ENCODE results near the gene HIF1AN. TPM values are rescaled to one million over a fixed set of nuclear protein-coding genes. Genes with fewer than 3 reads are reported as not detected.
A peak's percentile ranks its signal among the peaks of the same experiment; 100 is the strongest.

The HIF1AN gene
- total RNA-seq, 1 donor from 2014 or later: 67.3 TPM

DNA sequence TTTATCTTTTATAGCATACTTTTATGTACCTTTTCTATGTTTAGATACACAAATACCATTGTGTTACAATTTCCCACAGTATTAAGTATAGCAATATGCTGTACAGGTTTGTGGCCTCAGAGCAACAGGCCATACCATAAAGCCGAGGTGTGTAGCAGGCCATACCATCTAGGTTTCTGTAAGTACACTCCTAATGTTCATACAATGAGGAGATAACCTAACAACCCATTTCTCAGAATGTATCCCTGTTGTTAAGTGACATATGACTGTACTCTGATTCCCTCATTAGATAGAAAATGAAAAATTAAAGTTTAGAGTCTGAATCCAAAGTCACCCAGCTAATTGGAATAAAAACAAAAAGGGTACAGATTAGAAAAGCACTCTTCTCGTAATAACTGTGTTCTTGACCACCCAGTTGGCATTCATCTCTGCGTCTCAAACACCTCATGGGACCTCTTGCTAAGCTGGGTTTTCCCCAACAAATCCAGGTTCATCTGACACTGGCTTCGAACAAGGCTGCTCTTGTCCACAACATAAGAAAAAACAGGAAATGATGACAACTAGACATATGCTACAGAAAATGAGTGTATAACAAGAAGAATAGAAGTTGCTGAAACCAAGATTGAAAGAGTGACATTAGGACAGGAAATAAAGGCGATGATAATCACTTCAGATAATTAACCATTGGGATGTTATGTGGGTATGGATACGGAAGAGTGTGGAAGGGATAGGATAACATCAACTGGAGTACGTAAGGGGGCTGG, 7.4 kb upstream of the HIF1AN start:
- H3K27me3 Mint-ChIP-seq: no peaks in the 10 kb centered on the region
- TF ChIP-seq, protein P1, sequence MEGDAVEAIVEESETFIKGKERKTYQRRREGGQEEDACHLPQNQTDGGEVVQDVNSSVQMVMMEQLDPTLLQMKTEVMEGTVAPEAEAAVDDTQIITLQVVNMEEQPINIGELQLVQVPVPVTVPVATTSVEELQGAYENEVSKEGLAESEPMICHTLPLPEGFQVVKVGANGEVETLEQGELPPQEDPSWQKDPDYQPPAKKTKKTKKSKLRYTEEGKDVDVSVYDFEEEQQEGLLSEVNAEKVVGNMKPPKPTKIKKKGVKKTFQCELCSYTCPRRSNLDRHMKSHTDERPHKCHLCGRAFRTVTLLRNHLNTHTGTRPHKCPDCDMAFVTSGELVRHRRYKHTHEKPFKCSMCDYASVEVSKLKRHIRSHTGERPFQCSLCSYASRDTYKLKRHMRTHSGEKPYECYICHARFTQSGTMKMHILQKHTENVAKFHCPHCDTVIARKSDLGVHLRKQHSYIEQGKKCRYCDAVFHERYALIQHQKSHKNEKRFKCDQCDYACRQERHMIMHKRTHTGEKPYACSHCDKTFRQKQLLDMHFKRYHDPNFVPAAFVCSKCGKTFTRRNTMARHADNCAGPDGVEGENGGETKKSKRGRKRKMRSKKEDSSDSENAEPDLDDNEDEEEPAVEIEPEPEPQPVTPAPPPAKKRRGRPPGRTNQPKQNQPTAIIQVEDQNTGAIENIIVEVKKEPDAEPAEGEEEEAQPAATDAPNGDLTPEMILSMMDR (IDR thresholded peaks at IDR 0.05; ENCODE audit: unreplicated experiment): no peak
- DNase-seq (ENCODE audit: low spot score, unreplicated experiment): no peak
- H3K4me3 Mint-ChIP-seq (ENCODE audit: low read depth): peak overlapping the region; percentile 99
- H3K36me3 Mint-ChIP-seq (ENCODE audit: insufficient read depth): peaks cover 13% of the 10 kb centered on the region
- no peak overlapping the region for H3K27ac Mint-ChIP-seq
- H3K9me3 Mint-ChIP-seq (ENCODE audit: low read depth): no peaks in the 10 kb centered on the region
- peaks cover 16% of the 10 kb centered on the region for H3K4me1 Mint-ChIP-seq (ENCODE audit: low read depth)

DNA sequence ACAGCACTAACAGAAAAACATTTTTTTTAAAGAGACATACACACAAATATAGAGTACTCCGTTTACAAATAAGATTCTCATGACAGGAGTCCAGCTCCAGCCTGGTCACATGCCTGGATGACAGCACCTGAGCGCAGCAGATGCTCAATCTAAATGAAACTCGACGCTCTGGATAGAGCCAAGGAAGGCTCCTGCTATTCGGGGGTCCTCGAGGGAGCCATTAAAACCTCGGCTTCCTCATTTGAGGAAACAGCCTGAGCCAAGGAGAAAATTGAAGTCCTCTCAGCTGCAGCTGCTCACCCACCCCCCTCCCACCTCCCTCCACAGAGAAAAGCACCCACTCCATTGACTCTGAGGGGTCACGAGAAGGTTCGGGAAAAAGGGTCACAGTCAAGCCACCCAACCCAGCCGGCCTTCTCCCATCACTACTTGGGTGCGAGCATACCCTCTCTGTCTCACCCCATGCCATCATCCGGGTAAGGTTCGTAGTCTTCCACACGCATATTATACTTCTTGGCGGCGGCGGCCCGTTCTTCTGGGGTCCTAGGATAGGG, 6.7 kb upstream of the HIF1AN start:
- Mint-ChIP-seq H3K27me3 (no peaks in the 10 kb centered on the region), H3K9me3 (ENCODE audit: low read depth) (no peaks in the 10 kb centered on the region), H3K27ac (peak overlapping the region; percentile 95), H3K4me1 (ENCODE audit: low read depth) (peaks cover 16% of the 10 kb centered on the region), H3K36me3 (ENCODE audit: insufficient read depth) (peaks cover 9% of the 10 kb centered on the region), H3K4me3 (ENCODE audit: low read depth) (peak overlapping the region; percentile 99)
- no peak for DNase-seq (ENCODE audit: low spot score, unreplicated experiment)
- TF ChIP-seq, protein P1 (IDR thresholded peaks at IDR 0.05; ENCODE audit: unreplicated experiment): no peak

DNA sequence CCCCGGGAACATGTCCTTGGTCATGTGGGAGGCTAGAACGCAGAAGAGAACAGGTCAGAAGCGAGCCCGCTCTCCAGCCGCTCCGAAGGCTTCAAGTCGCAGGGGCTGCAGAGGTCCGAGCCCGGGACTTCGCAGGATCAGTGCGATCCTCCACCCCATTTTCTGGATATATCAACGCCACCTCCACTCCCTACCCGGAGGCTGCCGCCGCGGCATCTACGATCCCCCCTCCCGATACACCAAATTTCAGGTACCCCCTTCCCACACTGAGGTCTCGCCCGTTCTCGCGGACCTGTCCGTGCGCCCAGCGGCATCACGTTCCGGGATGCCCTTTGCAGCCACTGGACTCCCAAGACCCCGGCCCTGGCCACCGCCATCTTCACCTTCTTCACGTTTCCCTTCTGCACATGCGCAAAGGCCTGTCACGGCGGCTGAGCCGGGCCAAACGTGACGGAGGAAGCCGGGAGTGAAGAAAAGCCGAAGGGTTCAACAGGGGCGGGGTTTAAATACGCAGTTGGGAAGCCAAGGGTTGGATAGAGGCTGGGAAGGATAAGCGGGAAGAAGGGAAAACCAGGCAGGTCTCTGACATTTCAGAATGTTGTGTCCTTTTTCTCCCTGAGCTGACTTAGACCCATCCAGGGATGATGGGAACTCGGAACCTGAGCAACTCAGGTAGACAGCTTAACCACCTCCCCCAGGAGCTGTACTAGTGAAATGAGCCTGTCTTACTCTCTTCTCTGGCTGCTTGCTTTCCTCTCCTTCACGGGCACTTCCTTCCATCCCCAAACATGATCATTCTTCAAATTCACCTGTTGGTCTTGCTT, 6.1 kb upstream of the HIF1AN start, which contains the start of gene NDUFB8:
NDUFB8 (minus strand) TSS at position 397 of the 824 bp plus-strand sequence; CDS start at position 377, 20 bp downstream.
- peak; percentile 77 for DNase-seq (ENCODE audit: low spot score, unreplicated experiment)
- H3K4me3 Mint-ChIP-seq (ENCODE audit: low read depth): peak within 1 kb of the TSS; percentile 99
- H3K9me3 Mint-ChIP-seq (ENCODE audit: low read depth): no peaks in the 10 kb centered on the region
- peaks cover 7% of the 10 kb centered on the region for H3K36me3 Mint-ChIP-seq (ENCODE audit: insufficient read depth)
- peaks cover 16% of the 10 kb centered on the region for H3K4me1 Mint-ChIP-seq (ENCODE audit: low read depth)
- TF ChIP-seq, protein P1 (IDR thresholded peaks at IDR 0.05; ENCODE audit: unreplicated experiment): no peak
- H3K27ac Mint-ChIP-seq: peak within 1 kb of the TSS; percentile 95
- no peaks in the 10 kb centered on the region for H3K27me3 Mint-ChIP-seq

DNA sequence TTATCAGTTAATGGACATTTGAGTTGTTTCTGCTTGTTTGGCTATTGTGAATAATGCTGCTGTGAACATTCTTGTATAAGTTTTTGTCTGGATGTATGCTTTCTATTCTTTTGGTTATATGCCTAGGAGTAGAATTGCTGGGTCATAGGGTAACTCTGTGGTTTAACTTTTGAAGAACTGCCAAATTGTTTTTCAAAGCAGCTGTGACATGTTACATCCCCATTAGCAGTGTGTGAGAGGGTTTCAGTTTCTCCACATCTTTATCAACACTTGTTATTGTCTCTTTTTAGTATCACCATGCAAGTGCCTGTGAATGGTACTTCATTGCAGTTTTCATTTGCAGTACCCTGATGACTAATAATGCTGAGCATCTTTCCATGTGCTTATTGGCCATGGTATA, 4.0 kb upstream of the HIF1AN start:
- H3K36me3 Mint-ChIP-seq (ENCODE audit: insufficient read depth): no peaks in the 10 kb centered on the region
- DNase-seq (ENCODE audit: low spot score, unreplicated experiment): no peak
- TF ChIP-seq, protein P1 (IDR thresholded peaks at IDR 0.05; ENCODE audit: unreplicated experiment): no peak
- no peak overlapping the region for H3K4me3 Mint-ChIP-seq (ENCODE audit: low read depth)
- peaks cover 16% of the 10 kb centered on the region for H3K4me1 Mint-ChIP-seq (ENCODE audit: low read depth)
- no peaks in the 10 kb centered on the region for H3K9me3 Mint-ChIP-seq (ENCODE audit: low read depth)
- H3K27me3 Mint-ChIP-seq: no peaks in the 10 kb centered on the region
- no peak overlapping the region for H3K27ac Mint-ChIP-seq

DNA sequence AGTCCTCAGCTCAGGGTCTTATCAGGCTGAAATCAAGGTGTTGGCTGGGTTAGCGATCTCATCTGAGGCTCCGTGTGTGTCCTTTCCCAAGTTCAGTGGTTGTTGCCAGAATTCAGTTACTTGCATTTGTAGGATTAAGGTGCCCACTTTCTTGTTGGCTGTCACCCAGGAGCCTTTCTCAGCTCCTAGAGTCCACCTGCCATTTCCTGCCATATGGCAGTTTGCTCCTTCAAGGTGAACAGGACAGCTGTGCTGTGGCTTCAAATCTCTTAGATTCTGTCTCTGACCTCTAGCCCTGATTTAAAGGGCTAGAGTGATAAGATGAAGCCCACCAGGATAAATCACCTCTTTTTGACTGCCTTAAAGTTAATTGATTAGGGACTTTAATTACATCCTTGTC, 1.0 kb upstream of the HIF1AN start:
- H3K4me1 Mint-ChIP-seq (ENCODE audit: low read depth): peaks cover 8% of the 10 kb centered on the region

More for the DNA sequence above, 1.0 kb upstream of the HIF1AN start:
- Mint-ChIP-seq H3K36me3 (ENCODE audit: insufficient read depth) (peaks cover 3% of the 10 kb centered on the region), H3K4me3 (ENCODE audit: low read depth) (no peak overlapping the region), H3K27me3 (no peaks in the 10 kb centered on the region), H3K27ac (no peak overlapping the region), H3K9me3 (ENCODE audit: low read depth) (no peaks in the 10 kb centered on the region)
- TF ChIP-seq, protein P1 (IDR thresholded peaks at IDR 0.05; ENCODE audit: unreplicated experiment): no peak
- no peak for DNase-seq (ENCODE audit: low spot score, unreplicated experiment)

All from progenitor cell of endocrine pancreas (in vitro differentiated cells).